Stimulated activated CD4-positive, alpha-beta T cell treated with anti-CD3 and anti-CD28 coated beads, Interleukin-1b, Interleukin-23, amount 100 ng/mL, for 48 hours (primary cell): Measurements from ENCODE around the gene PRR19.

ENCODE experiments used
- DNase-seq: peaks from one replicate; pipeline ENCODE4 v3.0.0-alpha.2; 2020

The PRR19 gene

DNA sequence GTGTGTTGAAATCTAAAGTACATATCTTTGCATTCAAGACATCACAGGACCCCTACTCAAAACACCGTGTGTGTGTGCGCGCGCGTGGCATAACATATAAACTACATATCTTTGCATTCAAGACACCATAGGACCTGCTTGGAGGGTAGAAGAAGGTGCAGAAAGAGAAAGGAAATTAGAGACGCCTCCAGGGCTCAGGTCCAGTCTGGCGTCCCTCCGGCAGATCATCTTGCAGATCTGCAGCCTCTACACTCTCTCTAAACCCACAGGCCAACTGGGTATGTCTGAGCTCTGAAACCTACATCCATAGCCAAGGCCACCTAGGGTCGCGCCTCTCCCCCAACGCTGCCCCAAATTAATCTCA lies 1.2 kb downstream of the PRR19 start:
- DNase-seq = no peak

DNA sequence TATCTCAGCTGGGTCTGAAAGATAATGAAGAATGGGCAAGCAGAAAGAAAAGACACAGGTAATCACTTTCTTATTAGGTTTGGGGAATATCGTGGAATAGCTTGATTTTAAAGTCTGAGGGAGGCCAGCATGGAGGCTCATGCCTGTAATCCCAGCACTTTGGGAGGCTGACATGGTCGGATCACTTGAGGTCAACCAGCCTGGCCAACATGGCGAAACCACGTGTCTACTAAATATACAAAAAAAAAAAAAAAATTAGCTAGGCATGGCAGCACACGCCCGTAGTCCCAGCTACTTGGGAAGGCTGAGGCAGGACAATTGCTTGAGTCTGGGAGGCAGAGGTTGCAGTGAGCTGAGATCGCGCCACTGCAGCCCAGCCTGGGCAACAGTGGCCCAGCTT lies 1.9 kb downstream of the PRR19 start:
- DNase-seq = no peak

DNA sequence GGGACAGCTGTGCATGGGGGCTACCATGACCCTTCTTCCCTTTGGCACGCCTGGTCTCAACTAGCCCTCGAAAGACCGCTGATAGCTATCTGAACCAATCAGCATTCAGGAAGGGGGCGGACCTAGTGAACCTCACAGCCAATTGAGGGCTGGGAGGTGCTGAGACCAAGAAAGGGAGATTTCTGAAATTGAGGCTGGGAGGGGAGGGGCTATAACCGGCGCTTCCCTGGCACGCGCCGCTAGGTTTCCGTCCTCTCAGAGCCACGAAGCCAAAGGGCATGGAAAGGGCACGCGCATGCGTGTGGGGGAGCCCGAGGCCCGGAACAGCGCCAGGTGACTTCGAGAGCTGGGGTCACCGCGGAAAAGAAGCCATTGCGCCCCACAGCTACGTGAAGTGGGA lies 4.7 kb downstream of the PRR19 start:
- DNase-seq = no peak

DNA sequence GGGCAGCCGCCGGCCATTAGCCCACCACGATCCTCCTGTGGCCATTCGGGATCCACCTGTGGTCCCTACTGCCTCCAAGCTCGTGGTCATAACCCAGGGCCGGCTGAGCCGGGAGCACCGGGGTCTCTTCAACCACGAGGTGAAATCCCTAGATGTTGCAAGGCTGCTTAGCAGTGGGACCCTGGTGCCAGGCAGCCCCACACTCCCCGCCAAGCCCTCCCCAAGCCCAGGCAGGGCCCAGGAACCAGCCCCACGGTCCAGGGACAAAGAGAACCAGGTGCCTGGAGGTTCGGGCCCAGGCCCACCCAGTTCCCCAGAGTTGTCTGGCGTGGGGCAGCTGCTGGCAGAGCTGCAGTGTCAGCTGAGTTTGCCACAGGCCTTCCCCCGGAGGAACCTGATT lies 7.8 kb downstream of the PRR19 start:
- DNase-seq = no peak

DNA sequence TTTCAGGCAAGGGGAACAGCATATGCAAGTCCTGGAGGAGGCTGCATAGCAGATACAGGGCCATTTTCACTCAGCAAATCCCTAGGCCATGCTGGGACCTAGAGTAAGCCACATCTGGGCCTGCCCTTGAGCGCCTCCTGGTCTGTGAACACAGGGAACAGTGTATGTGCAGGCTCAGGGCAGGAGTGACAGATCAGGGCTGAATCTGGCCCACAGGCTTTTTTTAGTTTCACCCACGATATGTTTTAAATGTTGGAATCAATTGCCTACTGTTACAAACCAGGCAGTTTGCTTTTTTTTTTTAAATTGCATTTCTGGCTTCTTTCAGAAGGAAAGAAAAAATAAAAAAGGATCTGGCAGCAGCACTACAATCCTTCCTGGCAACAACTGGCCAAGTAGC lies 9.7 kb downstream of the PRR19 start:
- no peak for DNase-seq

DNA sequence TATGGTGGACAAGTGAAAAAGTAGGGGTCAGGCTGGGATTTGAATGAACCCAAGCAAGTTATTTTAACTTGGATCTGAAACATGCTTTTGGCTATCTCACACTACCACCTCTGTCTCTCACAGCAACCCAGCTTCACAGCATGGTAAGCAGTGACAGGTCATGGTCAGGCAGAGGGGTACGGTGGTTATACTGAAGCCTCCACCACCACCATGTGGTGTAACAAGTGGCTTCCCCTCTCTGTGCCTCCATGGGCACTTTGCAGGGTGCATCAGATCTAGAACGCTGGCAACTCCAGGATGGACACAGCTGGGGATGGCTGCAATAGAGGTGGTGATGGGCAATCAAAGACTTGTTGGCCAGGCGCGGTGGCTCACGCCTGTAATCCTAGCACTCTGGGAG lies 10.4 kb downstream of the PRR19 start:
- DNase-seq = no peak

DNA sequence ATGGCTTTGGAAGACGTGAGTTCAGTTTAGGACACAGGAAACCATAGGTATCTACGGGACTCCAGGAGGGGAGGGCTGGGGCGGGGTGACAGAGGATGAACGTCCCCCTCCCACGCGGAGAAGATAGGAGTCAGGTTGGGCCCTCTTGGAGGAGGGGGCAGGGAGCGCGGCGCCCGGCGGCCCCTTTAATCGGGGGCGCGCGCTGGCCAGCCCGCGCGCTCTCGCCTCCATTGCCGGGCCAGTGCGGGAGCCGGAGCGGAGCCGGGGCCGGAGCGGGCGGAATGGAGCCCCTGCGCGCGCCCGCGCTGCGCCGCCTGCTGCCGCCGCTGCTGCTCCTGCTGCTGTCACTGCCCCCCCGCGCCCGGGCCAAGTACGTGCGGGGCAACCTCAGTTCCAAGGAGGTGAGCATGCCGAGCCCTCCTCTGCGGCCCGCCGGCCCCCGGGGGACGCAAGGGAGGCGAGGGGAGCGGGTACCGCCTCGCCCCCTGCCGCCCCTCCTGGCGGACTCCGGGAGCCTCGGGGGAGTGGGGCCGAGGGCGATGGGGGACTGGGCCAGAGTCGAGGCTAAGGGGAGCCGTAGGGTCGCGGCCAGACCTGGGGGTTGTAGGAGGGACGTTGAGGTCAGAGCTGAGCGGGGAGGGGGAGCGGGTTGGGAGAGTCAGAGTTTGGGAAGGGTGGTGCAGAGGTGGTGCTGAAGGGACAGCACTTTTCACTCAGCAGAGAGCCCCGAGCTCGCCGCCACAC lies 11.3 kb downstream of the PRR19 start, which contains the start of gene TMEM145:
TMEM145 (plus strand) TSS at position 214 of the 744 bp plus-strand sequence; CDS start at position 282, 68 bp downstream.
- peak; percentile 44 for DNase-seq

DNA sequence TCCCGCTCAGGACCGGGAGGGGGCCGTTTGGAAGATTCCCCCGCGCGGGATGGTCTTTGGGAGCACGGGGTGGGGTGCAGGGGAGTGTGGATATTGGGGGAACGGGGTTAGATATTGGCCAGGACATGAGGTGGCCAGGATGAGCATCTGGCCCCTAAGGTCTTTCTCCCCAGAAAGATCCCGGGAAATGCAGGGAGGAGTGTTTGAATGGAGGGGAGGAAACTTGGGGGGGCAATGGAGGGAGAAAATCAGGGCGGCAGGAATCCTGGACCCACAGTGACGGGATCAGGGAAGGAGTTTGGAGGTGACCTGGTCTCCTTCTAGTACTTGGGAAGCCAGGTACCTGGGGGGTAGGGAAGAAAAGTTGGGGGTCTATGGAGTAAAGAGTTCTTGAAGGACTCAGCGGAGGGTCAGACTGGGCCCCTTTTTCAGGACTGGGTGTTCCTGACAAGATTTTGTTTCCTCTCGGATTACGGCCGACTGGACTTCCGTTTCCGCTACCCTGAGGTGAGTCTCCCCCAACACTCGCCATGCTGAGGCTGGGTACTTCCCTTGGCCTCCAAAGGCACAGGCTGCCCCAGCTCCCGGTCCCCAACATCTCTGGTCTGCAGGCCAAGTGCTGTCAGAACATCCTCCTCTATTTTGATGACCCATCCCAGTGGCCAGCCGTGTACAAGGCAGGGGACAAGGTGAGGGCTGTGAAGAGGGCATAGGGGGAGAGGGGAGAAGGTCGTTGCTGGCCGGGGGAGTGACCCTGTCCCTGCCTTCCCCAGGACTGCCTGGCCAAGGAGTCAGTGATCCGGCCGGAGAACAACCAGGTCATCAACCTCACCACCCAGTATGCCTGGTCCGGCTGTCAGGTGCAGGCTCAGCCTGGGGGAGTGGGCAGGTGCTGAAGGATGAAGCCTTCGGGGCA lies 12.2 kb downstream of the PRR19 start:
- DNase-seq = no peak

DNA sequence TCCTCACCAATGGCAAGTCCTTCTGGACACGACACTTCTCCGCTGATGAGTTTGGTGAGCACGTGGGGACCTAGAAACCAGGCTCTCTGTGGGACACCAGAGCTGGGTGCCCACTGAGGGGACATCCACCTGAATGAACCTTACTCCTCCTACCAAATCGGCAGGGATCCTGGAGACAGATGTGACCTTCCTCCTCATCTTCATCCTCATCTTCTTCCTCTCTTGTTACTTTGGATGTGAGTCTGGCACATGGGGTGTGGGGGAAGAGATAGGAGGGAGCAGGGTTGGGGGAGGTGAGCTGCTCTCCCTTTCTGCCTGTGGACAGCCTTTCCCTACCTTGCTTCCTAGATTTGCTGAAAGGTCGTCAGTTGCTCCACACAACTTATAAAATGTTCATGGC lies 13.1 kb downstream of the PRR19 start:
- DNase-seq = no peak

DNA sequence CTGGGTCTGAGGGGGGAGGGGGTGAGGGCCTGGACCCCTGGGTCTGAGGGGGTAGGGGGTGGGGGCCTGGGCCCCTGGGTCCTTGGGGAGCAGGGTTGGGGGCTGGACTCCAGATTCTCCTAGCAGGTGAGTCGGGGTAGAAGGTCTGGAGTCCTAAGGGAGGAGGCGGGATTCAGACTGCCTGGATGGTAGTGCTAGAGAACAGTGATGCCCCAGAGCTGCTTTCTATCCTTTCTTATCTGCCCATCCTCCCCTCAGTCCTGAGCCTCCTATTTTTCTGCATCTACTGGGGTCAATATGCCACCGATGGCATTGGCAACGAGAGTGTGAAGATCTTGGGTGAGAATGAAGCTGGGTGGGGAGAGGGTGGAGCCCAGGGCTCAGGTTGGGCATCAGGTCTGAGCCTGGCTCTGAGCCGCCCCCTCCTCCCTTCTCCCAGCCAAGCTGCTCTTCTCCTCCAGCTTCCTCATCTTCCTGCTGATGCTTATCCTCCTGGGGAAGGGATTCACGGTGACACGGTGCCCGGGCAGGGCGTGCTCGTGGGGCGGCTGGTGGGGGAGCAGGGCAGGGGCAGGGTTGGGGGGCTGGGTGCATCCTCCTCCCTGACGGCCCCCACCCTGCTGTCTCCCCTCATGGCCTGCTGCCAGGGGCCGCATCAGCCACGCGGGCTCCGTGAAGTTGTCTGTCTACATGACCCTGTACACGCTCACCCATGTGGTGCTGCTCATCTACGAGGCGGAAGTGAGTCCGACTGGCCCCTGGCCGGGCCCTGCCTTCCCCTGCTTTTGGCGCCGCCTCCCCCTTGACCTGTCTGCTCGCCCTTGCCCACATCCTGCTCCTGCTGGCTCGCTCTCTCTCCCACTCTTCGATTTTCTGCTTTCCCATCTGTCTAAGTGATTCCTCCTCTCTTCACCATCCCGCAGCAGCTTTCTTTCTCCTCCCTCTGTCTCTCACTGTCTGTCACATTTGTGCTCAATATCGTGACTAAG lies 14.6 kb downstream of the PRR19 start:
- no peak for DNase-seq

DNA sequence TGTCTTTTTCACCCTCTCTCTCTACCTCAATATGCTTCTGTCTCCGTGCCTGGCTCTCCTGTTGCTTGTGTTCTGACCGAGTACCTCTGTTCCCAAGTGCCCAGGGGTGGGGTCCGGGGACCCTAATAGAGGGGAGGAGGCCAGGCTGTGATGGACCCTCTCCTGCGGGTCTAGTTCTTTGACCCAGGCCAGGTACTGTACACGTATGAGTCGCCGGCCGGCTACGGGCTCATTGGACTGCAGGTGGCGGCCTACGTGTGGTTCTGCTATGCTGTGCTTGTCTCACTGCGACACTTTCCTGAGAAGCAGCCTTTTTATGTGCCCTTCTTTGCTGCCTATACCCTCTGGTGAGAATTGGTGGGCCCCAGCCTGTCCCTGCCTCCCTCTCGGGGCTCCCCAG lies 15.6 kb downstream of the PRR19 start:
- no peak for DNase-seq

DNA sequence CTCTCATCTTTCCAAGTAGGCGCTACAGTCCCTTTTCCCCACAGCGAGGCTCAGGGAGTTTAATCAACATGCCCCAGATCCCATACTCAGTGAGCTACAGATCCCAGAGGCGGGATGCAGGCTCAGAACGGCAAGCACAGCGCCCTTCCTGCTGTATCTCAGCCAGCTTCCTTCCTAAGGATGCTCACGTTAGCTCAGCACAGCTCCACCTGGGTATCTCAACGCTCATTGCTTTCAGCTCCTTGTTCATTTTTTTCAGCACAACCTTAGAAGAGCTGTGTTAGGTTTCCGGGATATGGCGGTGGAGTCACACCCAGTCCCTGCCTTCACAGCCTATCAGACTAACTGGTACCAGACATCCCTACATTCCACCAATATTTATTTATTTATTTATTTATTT lies 20.4 kb downstream of the PRR19 start:
- no peak for DNase-seq

DNA sequence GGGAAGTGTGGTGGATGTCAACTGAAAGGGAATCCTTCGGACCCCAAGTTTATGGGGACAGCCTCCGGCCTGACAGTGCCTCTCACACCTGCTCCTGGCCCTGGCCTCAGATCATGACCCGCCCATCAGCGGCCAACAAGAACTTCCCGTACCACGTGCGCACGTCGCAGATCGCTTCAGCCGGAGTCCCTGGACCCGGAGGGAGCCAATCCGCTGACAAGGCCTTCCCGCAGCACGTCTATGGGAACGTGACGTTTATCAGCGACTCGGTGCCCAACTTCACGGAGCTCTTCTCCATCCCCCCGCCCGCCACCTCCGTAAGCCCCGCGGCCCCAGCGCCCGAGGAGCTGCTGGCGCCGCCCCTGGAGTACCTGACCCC lies 21.5 kb downstream of the PRR19 start:
- no peak for DNase-seq

DNA sequence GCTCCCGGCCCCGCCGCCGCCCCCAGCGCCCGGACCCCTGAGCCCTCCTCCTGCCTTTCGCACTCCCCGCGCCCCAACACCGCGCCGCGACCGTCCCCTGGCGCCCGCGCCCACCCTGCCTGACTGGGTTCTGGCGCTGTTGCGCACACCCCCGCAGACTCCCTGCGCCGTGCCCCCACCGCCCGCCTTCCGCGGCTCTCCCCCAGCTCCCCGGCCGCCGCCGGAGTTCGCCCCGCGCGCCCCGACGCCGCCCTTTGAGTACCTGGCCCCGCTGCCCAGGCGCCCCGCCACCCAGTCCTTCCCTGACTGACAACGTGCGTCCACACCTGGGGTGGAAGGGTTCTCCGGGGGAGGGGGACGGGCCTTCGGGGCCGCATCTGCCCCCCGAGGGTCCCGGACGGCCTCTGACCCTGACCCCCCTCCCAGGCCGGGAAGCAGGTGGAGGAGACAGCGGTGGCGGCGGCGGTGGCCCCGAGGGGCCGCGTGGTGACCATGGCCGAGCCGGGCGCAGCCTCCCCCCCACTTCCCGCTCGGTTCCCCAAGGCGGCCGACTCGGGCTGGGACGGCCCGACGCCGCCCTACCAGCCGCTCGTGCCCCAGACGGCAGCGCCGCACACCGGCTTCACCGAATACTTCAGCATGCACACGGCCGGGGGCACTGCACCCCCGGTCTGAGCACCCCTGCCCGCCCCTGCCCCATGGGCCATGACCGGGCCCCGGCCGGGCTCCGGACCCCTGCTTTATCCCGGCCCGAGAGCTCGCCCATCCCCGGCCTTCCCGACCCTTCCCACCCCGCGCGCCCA lies 22.1 kb downstream of the PRR19 start:
- no peak for DNase-seq

DNA sequence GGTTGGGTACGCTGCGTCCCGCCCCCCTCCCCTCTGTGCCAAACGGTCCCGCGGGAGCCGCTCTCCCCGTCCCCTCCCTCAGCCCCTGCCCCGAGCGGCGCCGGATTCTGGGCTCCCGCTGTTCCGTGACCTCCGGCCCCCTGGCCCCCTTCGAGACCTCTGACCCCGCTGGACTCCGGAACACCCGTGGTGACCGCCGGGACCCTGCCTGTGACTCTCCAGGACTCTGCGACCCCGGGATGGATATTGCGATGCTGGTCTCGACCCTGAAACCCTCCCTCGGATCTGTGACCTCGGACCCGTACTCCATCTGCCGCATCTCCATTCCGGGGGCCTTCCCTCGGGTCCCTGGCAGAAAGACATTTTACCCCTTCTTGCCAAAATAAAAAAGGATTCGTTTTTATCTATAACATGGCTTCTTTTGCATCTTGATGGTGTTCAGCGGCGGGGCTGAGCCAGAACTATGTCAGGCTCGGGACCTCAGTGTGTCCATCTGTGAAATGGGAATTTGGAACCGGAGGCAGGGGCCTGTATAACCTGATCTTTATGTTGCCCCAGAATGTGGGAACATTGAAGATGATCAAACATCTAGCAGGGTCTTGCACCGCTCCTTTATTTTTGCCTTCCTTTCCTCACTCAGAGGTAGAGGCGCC lies 22.8 kb downstream of the PRR19 start:
- DNase-seq = no peak

DNA sequence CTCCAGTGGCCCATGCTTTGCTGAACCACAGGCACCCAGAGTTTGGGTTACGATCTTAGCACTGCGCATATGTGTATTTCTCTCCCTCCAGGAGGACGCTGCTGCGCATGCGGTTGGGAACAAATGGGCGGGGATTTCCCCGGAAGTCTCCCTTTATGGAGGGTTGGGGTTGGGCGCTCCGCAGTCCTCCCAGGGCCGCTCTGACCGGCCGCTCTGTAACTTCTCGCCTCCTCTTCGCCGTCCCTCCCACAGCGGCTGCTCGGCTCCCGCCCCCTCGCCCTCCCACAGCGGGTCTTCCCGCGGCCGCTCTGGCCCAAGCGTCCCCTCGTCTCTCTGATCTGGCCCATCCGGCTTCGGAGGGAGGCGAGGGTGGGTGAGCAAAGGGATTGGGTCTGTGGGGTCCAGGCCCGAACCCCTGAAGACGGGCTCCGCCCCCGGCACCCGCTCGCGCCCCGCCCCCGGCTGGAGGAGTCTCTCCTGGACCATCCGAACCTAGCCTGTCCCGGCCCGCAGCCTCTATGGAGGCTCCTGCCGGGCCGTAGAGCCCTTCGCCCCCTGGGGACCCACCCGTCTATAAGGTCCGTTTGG lies 23.5 kb downstream of the PRR19 start, which contains the start of gene MEGF8:
MEGF8 (plus strand) TSS at position 328 of the 588 bp plus-strand sequence. CDS start 609 bp downstream, outside the sequence.
- DNase-seq = peak; percentile 99

DNA sequence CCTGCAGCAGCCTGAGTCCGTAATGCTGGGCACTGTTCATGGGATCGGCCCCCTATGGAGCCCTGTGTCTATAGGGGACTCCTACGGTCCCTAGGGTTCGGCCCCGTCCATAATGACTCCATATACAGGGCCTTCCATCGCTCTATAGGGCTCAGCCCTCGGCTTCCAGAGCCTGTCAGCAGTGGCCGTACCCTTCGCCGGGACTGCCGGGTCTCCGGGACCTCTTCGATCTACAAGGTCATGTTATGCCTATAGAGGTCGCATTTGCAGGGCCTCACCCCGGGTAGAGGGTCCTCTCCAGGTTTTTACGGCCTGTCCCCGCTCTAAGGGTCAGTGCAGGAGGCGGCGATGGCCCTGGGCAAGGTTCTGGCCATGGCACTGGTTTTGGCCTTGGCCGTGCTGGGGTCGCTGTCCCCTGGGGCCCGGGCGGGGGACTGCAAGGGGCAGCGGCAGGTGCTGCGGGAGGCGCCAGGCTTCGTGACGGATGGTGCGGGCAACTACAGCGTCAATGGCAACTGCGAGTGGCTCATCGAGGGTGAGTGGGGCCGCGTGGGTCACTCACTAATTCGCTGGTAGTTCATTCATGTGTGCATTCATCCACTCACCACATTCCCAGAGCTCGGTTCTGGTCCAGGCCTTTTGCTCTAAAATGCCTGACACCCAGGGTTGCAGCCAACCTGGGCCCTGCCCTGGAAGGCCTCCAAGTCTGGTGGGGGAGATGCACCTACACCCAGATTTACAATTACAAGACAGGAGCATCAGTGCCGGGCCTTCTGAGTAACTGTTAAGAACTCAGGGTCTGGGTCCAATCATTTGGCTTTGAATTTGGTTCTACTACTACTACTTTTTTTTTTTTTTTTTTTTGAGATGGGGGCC lies 24.2 kb downstream of the PRR19 start:
- DNase-seq = no peak

DNA sequence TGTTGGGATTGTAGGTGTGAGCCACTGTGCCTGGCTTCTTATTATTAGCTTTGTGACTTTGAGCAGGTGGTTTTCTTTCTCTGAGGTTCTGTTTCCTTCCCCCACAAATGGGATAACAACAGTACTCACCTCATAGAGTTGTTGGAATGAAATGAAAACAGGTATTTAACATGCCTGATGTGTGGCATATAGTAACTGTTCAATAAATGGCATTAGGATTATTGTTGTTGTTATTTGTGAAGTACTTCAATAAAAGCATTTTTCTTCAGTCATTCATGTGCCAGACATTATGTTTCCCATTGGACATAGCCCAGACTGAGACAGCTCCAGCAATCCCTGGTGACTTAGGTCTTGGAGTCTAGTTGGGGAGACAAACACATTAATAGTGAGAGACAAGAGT lies 25.0 kb downstream of the PRR19 start:
- no peak for DNase-seq

DNA sequence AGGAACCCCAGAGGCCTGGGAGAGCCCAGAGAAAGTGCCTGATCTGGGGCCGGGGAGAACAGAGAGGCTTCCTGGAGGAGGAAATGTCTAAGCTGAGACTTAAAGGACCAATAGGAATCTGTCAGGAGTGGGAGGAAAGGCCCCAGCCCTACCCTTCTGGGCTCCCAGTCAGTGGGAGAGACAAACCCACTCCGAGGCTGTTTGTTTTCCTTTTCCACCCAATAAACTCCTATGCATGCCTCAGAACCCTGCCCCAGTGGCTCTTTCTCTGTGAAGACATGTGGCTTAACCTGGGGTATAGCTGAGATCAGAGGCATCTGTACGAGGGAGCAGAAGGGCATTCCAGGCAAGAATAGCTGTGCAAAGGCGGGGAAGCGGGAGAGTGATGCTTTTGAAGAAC lies 25.4 kb downstream of the PRR19 start:
- no peak for DNase-seq

DNA sequence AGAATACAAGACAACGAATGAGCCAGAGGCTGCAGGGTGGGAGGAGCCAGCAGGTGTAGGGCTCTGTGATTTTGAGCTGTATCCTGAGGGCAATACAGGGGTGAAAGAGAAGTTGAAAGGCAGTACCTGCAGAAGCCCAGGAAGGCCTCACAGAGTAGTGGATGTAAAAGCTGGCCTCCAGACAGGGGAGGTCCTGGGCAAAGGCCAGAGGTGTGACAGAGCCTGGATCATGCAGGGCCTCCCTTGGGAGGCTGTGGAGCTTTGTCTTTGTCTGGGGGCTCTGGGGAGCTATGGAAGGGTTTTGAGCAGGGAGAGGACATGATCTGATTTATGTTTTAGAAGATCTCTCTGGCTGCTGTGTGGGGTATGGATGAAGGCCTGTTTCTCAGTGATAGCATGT lies 26.2 kb downstream of the PRR19 start:
- no peak for DNase-seq
